ENCODE measurements around the gene EZR. TPM values are rescaled to one million over a fixed set of nuclear protein-coding genes. Genes with fewer than 3 reads are reported as not detected.

The EZR gene
- polyA plus RNA-seq, 3 donors, result 68.1 to 95.8 (median 86.3) TPM

- H3K4me3 Mint-ChIP-seq, result no peak overlapping the region
- no peaks in the 10 kb centered on the region for H3K9me3 ChIP-seq (replicated peaks in 1 of 2; ENCODE audit: control insufficient read depth in 1 of 2, insufficient read depth in 1 of 2, low read length in 2 of 2)
- peak overlapping the region in 3 of 7 donors; percentile 13 to 35 (median 15) for H3K27ac Mint-ChIP-seq
- DNase-seq, result no peak
- no peaks in the 10 kb centered on the region for H3K9me3 Mint-ChIP-seq
- intact Hi-C loops (cut with micrococcal nuclease), result loop anchor here in 1 of 2 donors (10.0 kb wide), 1 partner anchor 333 kb away; no protein-coding TSS in a partner anchor
- H3K4me1 ChIP-seq (ENCODE audit: control insufficient read depth in 1 of 2, insufficient read depth in 2 of 2, low read length in 2 of 2), result no peaks in the 10 kb centered on the region
- no peak overlapping the region for H3K9ac ChIP-seq (ENCODE audit: insufficient read depth, low read length, poor library complexity, severe bottlenecking)
- no peak overlapping the region for H2AFZ ChIP-seq (ENCODE audit: insufficient read depth, low read depth, low read length, poor library complexity, severe bottlenecking)
- H4K20me1 ChIP-seq (ENCODE audit: insufficient read depth, low read length), result peaks cover 96% of the 10 kb centered on the region
- no peak overlapping the region for H3K27ac ChIP-seq (ENCODE audit: low read depth in 1 of 2, low read length in 2 of 2)
- H3K36me3 Mint-ChIP-seq, result peaks cover 53 to 67% of the 10 kb centered on the region in 2 donors
- peaks cover 0 to 1% (median 0%) of the 10 kb centered on the region in 3 donors for H3K27me3 Mint-ChIP-seq (ENCODE audit: low read depth in 3 of 3)
- WGBS (ENCODE audit: insufficient coverage), result no CpG with 5 or more reads among the region's 7 CpGs
- no peaks in the 10 kb centered on the region for H3K27me3 ChIP-seq (ENCODE audit: control insufficient read depth in 2 of 2, insufficient read depth in 2 of 2, low read length in 2 of 2)
- no peak for TF ChIP-seq CTCF (IDR thresholded peaks at IDR 0.05)
- H3K4me2 ChIP-seq (replicated peaks; ENCODE audit: extremely low read depth, low read length, poor library complexity, severe bottlenecking), result no peak overlapping the region
- H3K79me2 ChIP-seq (ENCODE audit: insufficient read depth, low read length), result peaks cover 76% of the 10 kb centered on the region
- peaks cover 29 to 37% of the 10 kb centered on the region in 2 donors for H3K36me3 ChIP-seq (replicated peaks in 1 of 2; ENCODE audit: control insufficient read depth in 1 of 2, insufficient read depth in 2 of 2, low read length in 2 of 2)
- H3K4me3 ChIP-seq (replicated peaks in 1 of 3; ENCODE audit: low read depth in 2 of 3, low read length in 3 of 3), result no peak overlapping the region
- H3K4me1 Mint-ChIP-seq, result peaks cover 3% of the 10 kb centered on the region
These were observed 27.8 kb downstream of the EZR start for GRCh38 chr6:158791274-158791855.

- H3K9ac ChIP-seq (ENCODE audit: insufficient read depth, low read length, poor library complexity, severe bottlenecking), result no peak overlapping the region
- H3K4me1 ChIP-seq (ENCODE audit: control insufficient read depth in 1 of 2, insufficient read depth in 2 of 2, low read length in 2 of 2), result no peaks in the 10 kb centered on the region
- H3K36me3 Mint-ChIP-seq, result peaks cover 62 to 73% of the 10 kb centered on the region in 2 donors
These were observed 29.9 kb downstream of the EZR start for GRCh38 chr6:158789115-158789917.

More at GRCh38 chr6:158789115-158789917, 29.9 kb downstream of the EZR start:
- Histone ChIP-seq H3K4me2 (replicated peaks; ENCODE audit: extremely low read depth, low read length, poor library complexity, severe bottlenecking) (no peak overlapping the region), H3K79me2 (ENCODE audit: insufficient read depth, low read length) (peaks cover 56% of the 10 kb centered on the region), H3K4me3 (replicated peaks in 1 of 3; ENCODE audit: low read depth in 2 of 3, low read length in 3 of 3) (no peak overlapping the region), H3K9me3 (replicated peaks in 1 of 2; ENCODE audit: control insufficient read depth in 1 of 2, insufficient read depth in 1 of 2, low read length in 2 of 2) (no peaks in the 10 kb centered on the region), H4K20me1 (ENCODE audit: insufficient read depth, low read length) (peaks cover 83% of the 10 kb centered on the region), H3K27me3 (ENCODE audit: control insufficient read depth in 2 of 2, insufficient read depth in 2 of 2, low read length in 2 of 2) (no peaks in the 10 kb centered on the region), H2AFZ (ENCODE audit: insufficient read depth, low read depth, low read length, poor library complexity, severe bottlenecking) (no peak overlapping the region), H3K27ac (ENCODE audit: low read depth in 1 of 2, low read length in 2 of 2) (peak overlapping the region in 1 of 2 donors; percentile 54), H3K36me3 (replicated peaks in 1 of 2; ENCODE audit: control insufficient read depth in 1 of 2, insufficient read depth in 2 of 2, low read length in 2 of 2) (peaks cover 46 to 57% of the 10 kb centered on the region in 2 donors)
- Mint-ChIP-seq H3K9me3 (no peaks in the 10 kb centered on the region), H3K27me3 (ENCODE audit: low read depth in 3 of 3) (peaks cover 0 to 1% (median 0%) of the 10 kb centered on the region in 3 donors), H3K4me1 (peaks cover 2% of the 10 kb centered on the region), H3K4me3 (no peak overlapping the region), H3K27ac (peak overlapping the region in 3 of 7 donors; percentile 11 to 56 (median 51))
- 70% methylated on average over 7 of the region's 11 CpGs for WGBS (ENCODE audit: insufficient coverage)
- DNase-seq, result no peak
- intact Hi-C loops (cut with micrococcal nuclease), result no loop called here
- no peak for TF ChIP-seq CTCF (IDR thresholded peaks at IDR 0.05)
